IPS DF 6.9 (cell line): Measurements from ENCODE around the gene NDUFS3.

Experiments used
- DNase-seq: peaks from one replicate; pipeline ENCODE4 v3.0.0-alpha.2; 2013; ENCODE audit warnings: low read depth, low spot score
- H3K27ac ChIP-seq: one replicate; pipeline ENCODE4 v1.5.1; 2013; ENCODE audit warnings: low read length, control low read depth
- H3K27me3 ChIP-seq: 2 replicates; pipeline ENCODE4 v1.6.1; 2013; ENCODE audit warnings: mild to moderate bottlenecking, low read length; ENCODE audit not compliant: control insufficient read depth, insufficient read depth
- H3K36me3 ChIP-seq: 2 replicates; pipeline ENCODE4 v1.6.1; 2013; ENCODE audit warnings: low read length; ENCODE audit not compliant: control insufficient read depth, insufficient read depth
- H3K4me1 ChIP-seq: 2 replicates; pipeline ENCODE4 v1.6.1; 2013; ENCODE audit warnings: low read length; ENCODE audit not compliant: control insufficient read depth, insufficient read depth
- H3K4me3 ChIP-seq: 2 replicates; pipeline ENCODE4 v1.5.1; 2013; ENCODE audit warnings: mild to moderate bottlenecking, low read length
- H3K9me3 ChIP-seq: 2 replicates; pipeline ENCODE4 v1.6.1; 2013; ENCODE audit warnings: low read length, inconsistent platforms; ENCODE audit not compliant: control insufficient read depth, insufficient read depth
- WGBS: extraction: QIAGEN DNeasy Blood & Tissue Kit; methylation state at CpG from one replicate; pipeline ENCODE4 v1.1.7; 2013; ENCODE audit warnings: mixed read lengths, missing lambda C conversion rate; ENCODE audit not compliant: insufficient read length, insufficient coverage; 5-methylcytosine and 5-hydroxymethylcytosine counted together

The NDUFS3 gene

DNA sequence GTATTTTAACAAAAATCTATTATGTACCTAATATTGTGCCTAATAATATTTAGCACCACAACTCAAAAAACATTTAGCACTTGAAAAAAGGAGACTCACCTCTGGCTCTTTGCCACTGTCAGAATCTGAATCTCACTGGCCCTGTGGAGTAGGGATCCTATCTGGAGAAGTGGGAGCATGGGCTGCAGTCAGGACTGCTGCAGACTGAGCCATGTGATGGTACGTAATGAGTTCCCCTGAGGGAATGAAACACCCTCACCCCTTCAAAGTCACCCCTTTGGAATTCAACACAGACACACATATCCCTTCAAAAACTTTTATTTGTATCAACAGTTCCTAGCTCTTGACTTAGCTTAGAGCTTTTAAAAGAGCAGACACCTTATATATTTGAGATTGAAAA, 7.0 kb upstream of the NDUFS3 start:
- Histone ChIP-seq H3K9me3 (no peaks in the 10 kb centered on the region), H3K36me3 (peaks cover 14% of the 10 kb centered on the region), H3K4me3 (no peak overlapping the region), H3K27me3 (no peaks in the 10 kb centered on the region), H3K4me1 (no peaks in the 10 kb centered on the region), H3K27ac (no peak overlapping the region)
- WGBS, result no CpG with 5 or more reads among the region's 1 CpG
- no peak for DNase-seq

DNA sequence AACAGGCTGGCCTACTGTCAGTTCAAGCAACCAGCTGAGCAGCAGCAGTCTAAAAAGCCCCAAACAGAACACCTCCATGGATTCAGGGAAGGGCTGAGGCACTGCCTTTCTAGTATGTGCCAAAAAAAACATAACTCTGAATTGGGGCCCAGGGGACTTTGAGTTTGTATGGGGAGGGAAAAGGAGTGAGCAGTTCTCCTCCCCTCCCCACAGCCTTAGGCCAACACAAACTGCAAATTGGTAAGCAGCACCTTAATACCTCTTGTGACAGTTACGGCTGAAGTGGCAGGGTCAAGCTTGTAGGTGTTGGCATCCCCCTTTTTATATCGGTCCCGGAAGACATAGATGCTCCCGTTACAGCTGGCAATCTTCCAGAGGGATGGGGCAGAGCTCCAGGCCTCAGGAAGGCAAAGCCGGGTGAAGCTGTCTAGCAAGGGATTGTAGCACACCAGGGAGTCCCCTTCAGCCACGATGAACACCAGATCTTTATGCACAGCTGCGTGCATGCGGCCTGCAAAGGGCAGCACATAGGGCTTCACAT, 6.1 kb upstream of the NDUFS3 start:
- H3K9me3 ChIP-seq, result no peaks in the 10 kb centered on the region
- WGBS, result no CpG with 5 or more reads among the region's 8 CpGs
- peaks cover 14% of the 10 kb centered on the region for H3K36me3 ChIP-seq
- no peak for DNase-seq
- H3K27me3 ChIP-seq, result no peaks in the 10 kb centered on the region
- H3K27ac ChIP-seq, result no peak overlapping the region
- no peak overlapping the region for H3K4me3 ChIP-seq
- H3K4me1 ChIP-seq, result no peaks in the 10 kb centered on the region

DNA sequence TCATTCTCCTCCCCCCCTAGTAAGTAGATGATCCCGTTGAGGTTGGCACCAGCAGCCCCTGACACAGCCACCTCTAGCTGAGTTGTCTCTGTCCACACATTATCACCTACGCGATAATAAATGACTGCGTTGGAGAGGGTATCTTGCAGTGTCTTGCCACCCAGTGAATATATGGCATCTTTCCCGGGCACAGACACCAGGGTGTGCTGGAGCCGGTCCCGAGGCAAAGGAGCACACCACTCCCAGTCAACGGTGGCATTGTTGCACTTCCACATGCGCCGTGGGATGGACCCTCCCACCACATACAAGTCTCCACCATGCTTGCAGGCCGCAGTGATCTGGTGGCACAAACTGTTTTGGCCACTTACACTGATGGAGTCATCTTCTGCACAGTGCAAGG, 5.6 kb upstream of the NDUFS3 start:
- WGBS, result no CpG with 5 or more reads among the region's 11 CpGs
- Histone ChIP-seq H3K36me3 (peaks cover 14% of the 10 kb centered on the region), H3K27ac (no peak overlapping the region)

DNA sequence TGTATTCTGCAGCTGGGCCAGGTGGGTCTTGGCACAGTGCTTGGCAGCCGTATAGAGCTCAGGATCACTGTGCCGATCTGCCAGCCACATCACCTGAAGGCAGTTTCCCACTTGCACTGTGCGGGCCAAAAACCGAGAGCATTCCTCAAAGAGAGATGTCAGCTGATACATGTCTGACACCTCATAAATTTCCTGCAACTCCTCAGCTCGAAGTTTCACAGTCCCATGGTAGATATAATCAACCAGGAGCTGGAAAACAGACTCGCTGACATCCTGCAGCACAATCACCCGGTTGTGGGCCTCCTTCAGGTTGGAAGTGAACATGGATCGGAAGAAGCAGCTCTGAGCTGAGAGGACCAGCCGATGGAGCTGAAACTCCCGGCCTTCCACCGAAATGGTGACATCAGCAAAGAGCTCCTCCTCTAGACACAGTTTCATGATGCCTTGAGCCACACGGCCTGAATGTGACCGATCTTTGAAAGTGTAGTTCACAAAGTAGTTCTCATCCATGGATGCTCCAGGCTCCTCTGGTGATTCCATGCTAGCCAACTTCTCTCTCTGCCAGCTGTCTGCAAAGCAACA, 1.3 kb upstream of the NDUFS3 start:
- Histone ChIP-seq H3K9me3 (no peaks in the 10 kb centered on the region), H3K27me3 (no peaks in the 10 kb centered on the region), H3K36me3 (peaks cover 18% of the 10 kb centered on the region), H3K27ac (no peak overlapping the region), H3K4me1 (0 out of 2 replicates have a peak, but pooled peaks cover 3% of the 10 kb centered on the region), H3K4me3 (no peak overlapping the region)
- no peak for DNase-seq
- no CpG with 5 or more reads among the region's 13 CpGs for WGBS

More for the DNA sequence above, 5.6 kb upstream of the NDUFS3 start:
- Histone ChIP-seq H3K4me1 (no peaks in the 10 kb centered on the region), H3K27me3 (no peaks in the 10 kb centered on the region), H3K9me3 (no peaks in the 10 kb centered on the region), H3K4me3 (no peak overlapping the region)
- no peak for DNase-seq

DNA sequence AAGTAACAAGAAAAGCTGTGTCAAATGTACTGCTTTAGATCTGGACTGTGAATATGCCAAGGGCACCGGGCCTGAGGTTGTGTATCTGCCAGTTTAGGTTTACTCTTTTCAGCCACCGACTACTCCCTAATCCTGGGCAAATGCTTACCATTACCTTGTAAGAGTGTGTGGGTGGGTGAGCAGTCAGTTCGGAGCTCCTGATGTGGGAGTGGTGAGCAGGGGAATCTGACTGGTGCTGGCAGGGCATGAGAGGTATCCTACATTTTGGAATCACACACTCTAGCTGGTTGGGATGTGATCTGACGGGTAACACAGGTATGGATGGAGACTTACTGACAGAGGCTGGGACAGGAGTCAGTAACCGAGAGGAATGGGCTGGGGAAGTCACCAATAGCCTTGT, 5.0 kb downstream of the NDUFS3 start:
- no peaks in the 10 kb centered on the region for H3K9me3 ChIP-seq
- H3K27ac ChIP-seq, result no peak overlapping the region
- DNase-seq, result no peak
- WGBS, result no CpG with 5 or more reads among the region's 5 CpGs
- H3K4me3 ChIP-seq, result no peak overlapping the region
- 0 out of 2 replicates have a peak, but pooled peaks cover 3% of the 10 kb centered on the region for H3K4me1 ChIP-seq
- no peaks in the 10 kb centered on the region for H3K27me3 ChIP-seq
- H3K36me3 ChIP-seq, result peaks cover 21% of the 10 kb centered on the region; the same call in 1 of the 2 replicates

DNA sequence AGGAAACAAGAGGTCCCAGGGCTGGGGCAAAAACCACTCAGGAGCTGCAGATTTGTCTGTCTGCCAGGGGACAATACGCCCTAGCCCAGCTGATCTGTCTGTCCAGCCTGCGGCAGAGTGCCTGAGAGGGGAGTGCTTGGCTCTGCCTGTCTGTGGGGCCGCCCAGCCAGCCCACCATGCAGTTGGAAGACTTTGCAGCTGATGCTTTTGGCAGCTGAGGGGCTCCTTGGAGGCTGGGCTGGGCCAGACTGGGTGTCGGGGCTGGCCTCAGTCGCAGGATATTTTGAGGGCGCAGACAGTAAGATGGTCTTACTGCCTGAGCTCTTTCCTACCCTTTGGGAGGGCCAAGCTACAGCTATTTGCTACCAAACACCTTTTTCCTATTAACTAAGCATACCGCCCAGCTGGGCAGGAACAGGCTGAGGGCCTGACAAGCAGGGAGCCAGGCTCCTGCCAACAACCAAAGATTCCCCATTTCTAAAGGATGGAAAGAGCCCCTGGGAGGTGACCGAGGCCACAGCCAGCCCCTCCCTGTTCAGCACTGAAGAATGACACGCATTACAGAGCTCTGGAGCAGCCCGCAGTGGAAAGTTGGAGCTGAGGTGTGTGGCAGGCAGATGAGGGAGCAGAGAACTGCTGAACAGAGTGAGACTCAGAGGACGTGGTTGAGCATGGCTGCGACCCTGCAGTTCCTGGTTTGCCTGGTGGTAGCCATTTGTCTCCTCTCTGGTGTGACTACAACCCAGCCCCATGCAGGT, 7.4 kb downstream of the NDUFS3 start, which contains the start of gene FAM180B:
Gene FAM180B, plus strand, starts transcription at position 581 of the 758 bp plus-strand sequence. Its CDS starts 91 bp downstream, at position 672.
- Histone ChIP-seq H3K9me3 (no peaks in the 10 kb centered on the region), H3K27me3 (no peaks in the 10 kb centered on the region; the same call in 1 of the 2 replicates), H3K27ac (no peak within 1 kb of the TSS), H3K4me3 (no peak within 1 kb of the TSS), H3K4me1 (peaks cover 3% of the 10 kb centered on the region; the same call in 1 of the 2 replicates), H3K36me3 (peaks cover 18% of the 10 kb centered on the region; the same call in 1 of the 2 replicates)
- WGBS, result no CpG with 5 or more reads among the region's 12 CpGs
- no peak for DNase-seq

DNA sequence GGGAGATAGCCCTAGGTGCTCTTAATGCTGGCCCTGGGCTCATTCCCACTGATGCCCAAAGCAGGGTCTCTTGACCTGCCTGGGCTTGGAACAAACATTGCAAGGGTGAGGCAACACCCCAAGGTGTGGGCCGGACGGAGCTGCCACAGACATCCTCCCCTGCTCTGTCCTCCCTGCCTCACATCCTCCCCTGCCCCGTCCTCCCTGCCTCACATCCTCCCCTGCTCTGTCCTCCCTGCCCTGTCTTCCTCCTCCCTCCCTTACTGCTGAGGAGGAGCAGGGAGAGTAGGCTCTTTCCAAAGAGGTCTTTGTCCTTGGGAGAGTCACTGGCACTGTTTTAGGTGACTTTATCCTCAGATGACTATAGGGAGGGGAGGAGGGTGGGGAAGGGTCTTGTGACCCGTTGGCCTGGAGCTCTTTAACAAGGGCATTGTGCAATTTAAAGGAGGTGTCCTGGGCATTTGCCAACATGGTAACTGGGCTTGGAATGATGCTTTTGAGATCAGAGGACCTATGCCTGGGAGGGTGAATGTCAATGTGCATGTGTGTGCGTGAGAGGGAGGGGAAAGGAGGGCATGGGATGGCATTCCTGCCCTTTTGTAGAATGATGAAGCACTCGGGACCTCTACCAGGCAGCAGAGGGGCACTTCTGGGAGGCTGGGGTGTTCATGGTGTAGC, 8.3 kb downstream of the NDUFS3 start:
- no CpG with 5 or more reads among the region's 6 CpGs for WGBS
- H3K27me3 ChIP-seq, result peaks cover under 1% of the 10 kb centered on the region; the same call in 1 of the 2 replicates
- no peaks in the 10 kb centered on the region for H3K9me3 ChIP-seq
- no peak for DNase-seq
- H3K27ac ChIP-seq, result no peak overlapping the region
- H3K36me3 ChIP-seq, result peaks cover 12% of the 10 kb centered on the region; the same call in 1 of the 2 replicates
- H3K4me3 ChIP-seq, result no peak overlapping the region
- peaks cover 3% of the 10 kb centered on the region; the same call in 1 of the 2 replicates for H3K4me1 ChIP-seq

DNA sequence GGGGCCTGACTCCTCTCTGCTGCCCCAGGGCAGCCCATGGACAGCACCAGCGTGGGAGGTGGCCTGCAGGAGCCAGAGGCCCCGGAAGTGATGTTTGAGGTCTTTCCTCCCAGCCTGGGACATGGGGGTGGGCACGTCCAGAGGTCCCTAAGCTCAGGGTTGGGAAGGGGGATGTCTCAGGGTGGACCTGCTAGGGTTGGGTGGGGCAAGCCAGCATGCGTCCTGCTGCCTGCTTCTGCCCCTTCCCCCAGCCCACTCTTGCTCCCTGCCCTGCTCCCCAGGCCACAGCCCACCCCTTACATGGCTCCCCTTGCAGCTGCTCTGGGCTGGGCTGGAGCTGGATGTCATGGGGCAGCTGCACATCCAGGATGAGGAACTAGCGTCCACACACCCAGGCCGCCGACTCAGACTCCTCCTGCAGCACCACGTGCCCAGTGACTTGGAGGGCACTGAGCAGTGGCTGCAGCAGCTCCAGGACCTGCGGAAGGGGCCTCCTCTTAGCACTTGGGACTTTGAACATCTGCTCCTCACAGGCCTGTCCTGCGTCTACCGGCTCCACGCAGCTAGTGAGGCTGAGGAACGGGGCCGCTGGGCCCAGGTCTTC, 9.0 kb downstream of the NDUFS3 start:
- Histone ChIP-seq H3K27me3 (peaks cover 7% of the 10 kb centered on the region; the same call in 1 of the 2 replicates), H3K9me3 (no peaks in the 10 kb centered on the region), H3K36me3 (peaks cover 11% of the 10 kb centered on the region; the same call in 1 of the 2 replicates), H3K27ac (no peak overlapping the region), H3K4me1 (peaks cover 3% of the 10 kb centered on the region; the same call in 1 of the 2 replicates), H3K4me3 (no peak overlapping the region)
- WGBS, result no CpG with 5 or more reads among the region's 14 CpGs
- no peak for DNase-seq

DNA sequence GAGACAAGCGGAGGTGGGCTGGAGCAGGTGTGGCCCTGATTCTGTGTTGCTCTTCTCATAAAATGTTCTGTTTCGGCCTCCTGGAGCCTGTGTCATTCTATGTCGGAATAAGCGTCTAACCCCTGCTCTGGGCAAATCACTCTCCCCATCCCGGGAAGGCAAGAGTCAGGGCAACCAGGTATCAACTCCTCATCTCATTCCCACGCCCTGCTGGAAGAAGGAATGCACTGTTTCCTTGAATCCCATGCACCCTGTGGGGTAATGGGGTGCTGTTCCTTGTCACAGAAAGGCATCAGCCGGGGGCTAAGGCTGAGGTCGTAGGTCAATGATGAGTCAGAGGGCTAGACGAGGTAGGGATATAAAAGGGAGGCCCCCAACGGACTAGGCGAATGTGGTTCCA, 10.2 kb downstream of the NDUFS3 start:
- Histone ChIP-seq H3K9me3 (no peaks in the 10 kb centered on the region), H3K27ac (no peak overlapping the region), H3K4me3 (no peak overlapping the region), H3K4me1 (peaks cover 3% of the 10 kb centered on the region; the same call in 1 of the 2 replicates), H3K27me3 (peaks cover 17% of the 10 kb centered on the region; the same call in 1 of the 2 replicates), H3K36me3 (0 out of 2 replicates have a peak, but pooled peaks cover 3% of the 10 kb centered on the region)
- no CpG with 5 or more reads among the region's 11 CpGs for WGBS
- no peak for DNase-seq
